ENCODE measurements around the gene NXPH1. TPM values are rescaled to one million over a fixed set of nuclear protein-coding genes. Genes with fewer than 3 reads are reported as not detected.

Gene NXPH1
- total RNA-seq, 4 donors from 2014 or later, result not detected

GRCh38 chr7:8514781-8515519, 81.5 kb downstream of the NXPH1 start:
- DNase-seq (no peak), ATAC-seq (no peak)
- no peak overlapping the region for H3K4me3 ChIP-seq
- in situ Hi-C loops (cut with MboI; ENCODE audit: low sequenced_read_pairs in 4 of 4) (no loop called here), intact Hi-C loops (cut with DNase I; ENCODE audit: low total_unique reads) (no loop called here)
- TF ChIP-seq POLR2A (IDR thresholded peaks at IDR 0.05) (no peak), CTCF (IDR thresholded peaks at IDR 0.05 in 4 of 5, conservative IDR thresholded peaks at IDR 0.05 in 1 of 5) (no peak)
- H3K9me3 ChIP-seq, result no peaks in the 10 kb centered on the region
- no peaks in the 10 kb centered on the region for H3K27me3 ChIP-seq
- H3K4me1 ChIP-seq, result no peaks in the 10 kb centered on the region
- H3K36me3 ChIP-seq, result no peaks in the 10 kb centered on the region
- H3K27ac ChIP-seq, result no peak overlapping the region

GRCh38 chr7:8515640-8516185, 82.3 kb downstream of the NXPH1 start:
- intact Hi-C loops (cut with DNase I; ENCODE audit: low total_unique reads), result no loop called here
- no peak overlapping the region for H3K27ac ChIP-seq
- DNase-seq, result no peak
- in situ Hi-C loops (cut with MboI; ENCODE audit: low sequenced_read_pairs in 4 of 4), result no loop called here
- no peaks in the 10 kb centered on the region for H3K9me3 ChIP-seq
- TF ChIP-seq POLR2A (IDR thresholded peaks at IDR 0.05) (no peak), CTCF (IDR thresholded peaks at IDR 0.05 in 4 of 5, conservative IDR thresholded peaks at IDR 0.05 in 1 of 5) (no peak)
- H3K4me1 ChIP-seq, result no peaks in the 10 kb centered on the region
- ATAC-seq, result no peak
- H3K36me3 ChIP-seq, result no peaks in the 10 kb centered on the region
- H3K27me3 ChIP-seq, result no peaks in the 10 kb centered on the region
- no peak overlapping the region for H3K4me3 ChIP-seq

GRCh38 chr7:8516976-8517375, 83.6 kb downstream of the NXPH1 start:
- in situ Hi-C loops (cut with MboI; ENCODE audit: low sequenced_read_pairs in 4 of 4), result no loop called here
- H3K27ac ChIP-seq, result no peak overlapping the region
- no peaks in the 10 kb centered on the region for H3K9me3 ChIP-seq
- intact Hi-C loops (cut with DNase I; ENCODE audit: low total_unique reads), result no loop called here
- H3K4me1 ChIP-seq, result no peaks in the 10 kb centered on the region
- no peak overlapping the region for H3K4me3 ChIP-seq
- DNase-seq (no peak), ATAC-seq (no peak)
- H3K27me3 ChIP-seq, result no peaks in the 10 kb centered on the region
- TF ChIP-seq CTCF (IDR thresholded peaks at IDR 0.05 in 4 of 5, conservative IDR thresholded peaks at IDR 0.05 in 1 of 5), result no peak
- no peak for TF ChIP-seq POLR2A (IDR thresholded peaks at IDR 0.05)
- H3K36me3 ChIP-seq, result no peaks in the 10 kb centered on the region

GRCh38 chr7:8528311-8528710, 94.9 kb downstream of the NXPH1 start:
- no peak for DNase-seq
- H3K4me3 ChIP-seq, result no peak overlapping the region
- in situ Hi-C loops (cut with MboI; ENCODE audit: low sequenced_read_pairs in 4 of 4), result no loop called here
- no peak overlapping the region for H3K27ac ChIP-seq
- no peaks in the 10 kb centered on the region for H3K4me1 ChIP-seq
- intact Hi-C loops (cut with DNase I; ENCODE audit: low total_unique reads), result no loop called here
- H3K36me3 ChIP-seq, result no peaks in the 10 kb centered on the region
- H3K9me3 ChIP-seq, result no peaks in the 10 kb centered on the region
- TF ChIP-seq CTCF (IDR thresholded peaks at IDR 0.05 in 4 of 5, conservative IDR thresholded peaks at IDR 0.05 in 1 of 5) (no peak), POLR2A (IDR thresholded peaks at IDR 0.05) (no peak)
- H3K27me3 ChIP-seq, result no peaks in the 10 kb centered on the region
- ATAC-seq, result no peak
